Activated B cell treated with CpG ODN at 0.5 μM for 24 hours (primary cell): Measurements from ENCODE around the gene NPW. TPM values are rescaled to one million over a fixed set of nuclear protein-coding genes. Genes with fewer than 3 reads are reported as not detected.
A peak's percentile ranks its signal among the peaks of the same experiment; 100 is the strongest.
"Not testable (repeated sequence)": the region's sequence is repeated elsewhere in the genome, so short reads cannot be mapped to it uniquely, and the experiment has no call there.

Source experiments
- ATAC-seq: fragments of 200-7000 bp; cut with Tn5 transposase; one replicate; pipeline ENCODE4 v1.10.0; 2021; ENCODE audit warnings: low read depth, mild to moderate bottlenecking, moderate library complexity
- CTCF ChIA-PET: fragments of 350-600 bp; sonication (Branson Sonifier 250); formaldehyde crosslinking; loops from one replicate; lab custom pipeline; 2021; ENCODE audit warnings: antibody characterized with exemption; lab: Charles Lee
- POLR2A ChIA-PET: fragments of 350-600 bp; sonication (Branson Sonifier 250); formaldehyde crosslinking; loops from one replicate; lab custom pipeline; 2021; ENCODE audit warnings: antibody characterized with exemption; lab: Charles Lee
- DNase-seq: peaks from one replicate; pipeline ENCODE4 v3.0.0; 2022
- H3K27ac Mint-ChIP-seq: one replicate; pipeline ENCODE4 v1.8.0; 2020; ENCODE audit warnings: mixed read lengths
- H3K27me3 Mint-ChIP-seq: one replicate; pipeline ENCODE4 v1.8.0; 2021; ENCODE audit warnings: mixed read lengths
- H3K36me3 Mint-ChIP-seq: one replicate; pipeline ENCODE4 v1.8.0; 2021; ENCODE audit warnings: low read depth, mixed read lengths
- H3K4me1 Mint-ChIP-seq: one replicate; pipeline ENCODE4 v1.8.0; 2021; ENCODE audit warnings: mixed read lengths
- H3K4me3 Mint-ChIP-seq: one replicate; pipeline ENCODE4 v1.8.0; 2020; ENCODE audit warnings: mild to moderate bottlenecking, mixed read lengths
- H3K9me3 Mint-ChIP-seq: one replicate; pipeline ENCODE4 v1.8.0; 2020; ENCODE audit warnings: mixed read lengths
- CTCF ChIP-seq: fragments of 200-600 bp; IDR thresholded peaks from one replicate; pipeline ENCODE4 v1.8.0; 2022; ENCODE audit warnings: antibody characterized with exemption, mild to moderate bottlenecking
- intact Hi-C: fragments of 100-400 bp; cut with micrococcal nuclease; formaldehyde crosslinking; loops from one replicate; pipeline ENCODE4 v1.15.1; 2024
- total RNA-seq: library from RNA; stranded (reverse); gene quantifications from 2 replicates; pipeline ENCODE4 v1.2.3, GENCODE V29; 2022

Gene NPW
- total RNA-seq, 1 donor from 2014 or later = 1.5 TPM

- Mint-ChIP-seq H3K27me3 (peaks cover 11% of the 10 kb centered on the region), H3K9me3 (no peaks in the 10 kb centered on the region), H3K4me1 (peaks cover 10% of the 10 kb centered on the region), H3K36me3 (no peaks in the 10 kb centered on the region), H3K27ac (no peak overlapping the region), H3K4me3 (no peak overlapping the region)
- ATAC-seq (no peak), DNase-seq (no peak)
- POLR2A ChIA-PET = interaction anchor here (0.6 kb wide), 1 partner anchor 703 kb away, joined by 4 read pairs; no protein-coding TSS in a partner anchor
- intact Hi-C loops = no loop called here
- no peak for TF ChIP-seq CTCF
- CTCF ChIA-PET = no interaction called here
These were observed 10.5 kb downstream of the NPW start for GRCh38 chr16:2030036-2030435.

DNA sequence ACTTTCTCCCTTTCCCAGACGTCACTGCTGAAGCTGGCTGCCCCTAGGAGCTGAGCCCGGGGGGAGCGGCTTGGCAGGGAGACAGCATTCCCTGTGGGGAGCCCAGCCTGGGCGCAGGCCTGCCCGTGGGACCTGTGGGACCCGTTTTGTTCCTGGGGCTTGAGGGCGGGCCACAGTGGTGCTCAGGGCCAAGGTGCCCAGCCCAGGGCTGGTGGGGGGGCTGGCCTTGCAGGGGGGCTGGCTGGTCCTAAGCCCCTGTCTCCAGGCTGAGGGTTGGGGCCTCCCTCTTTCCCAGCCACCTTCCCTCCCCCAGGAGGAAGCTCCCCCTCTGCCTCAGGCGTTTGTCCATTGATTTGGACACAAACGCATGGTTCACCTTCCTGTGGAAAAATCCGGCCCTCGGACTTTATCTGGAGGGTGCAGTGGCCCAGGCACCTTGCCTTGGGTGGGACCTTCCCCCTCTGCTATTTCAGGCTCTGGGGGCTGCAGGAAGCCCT, 11.5 kb downstream of the NPW start:
- intact Hi-C loops = no loop called here
- Mint-ChIP-seq H3K27me3 (peaks cover 6% of the 10 kb centered on the region), H3K27ac (no peak overlapping the region), H3K9me3 (no peaks in the 10 kb centered on the region), H3K4me1 (peaks cover 6% of the 10 kb centered on the region), H3K36me3 (no peaks in the 10 kb centered on the region), H3K4me3 (no peak overlapping the region)
- CTCF ChIA-PET = no interaction called here
- ATAC-seq = no peak
- no peak for DNase-seq
- no peak for TF ChIP-seq CTCF
- POLR2A ChIA-PET = no interaction called here

DNA sequence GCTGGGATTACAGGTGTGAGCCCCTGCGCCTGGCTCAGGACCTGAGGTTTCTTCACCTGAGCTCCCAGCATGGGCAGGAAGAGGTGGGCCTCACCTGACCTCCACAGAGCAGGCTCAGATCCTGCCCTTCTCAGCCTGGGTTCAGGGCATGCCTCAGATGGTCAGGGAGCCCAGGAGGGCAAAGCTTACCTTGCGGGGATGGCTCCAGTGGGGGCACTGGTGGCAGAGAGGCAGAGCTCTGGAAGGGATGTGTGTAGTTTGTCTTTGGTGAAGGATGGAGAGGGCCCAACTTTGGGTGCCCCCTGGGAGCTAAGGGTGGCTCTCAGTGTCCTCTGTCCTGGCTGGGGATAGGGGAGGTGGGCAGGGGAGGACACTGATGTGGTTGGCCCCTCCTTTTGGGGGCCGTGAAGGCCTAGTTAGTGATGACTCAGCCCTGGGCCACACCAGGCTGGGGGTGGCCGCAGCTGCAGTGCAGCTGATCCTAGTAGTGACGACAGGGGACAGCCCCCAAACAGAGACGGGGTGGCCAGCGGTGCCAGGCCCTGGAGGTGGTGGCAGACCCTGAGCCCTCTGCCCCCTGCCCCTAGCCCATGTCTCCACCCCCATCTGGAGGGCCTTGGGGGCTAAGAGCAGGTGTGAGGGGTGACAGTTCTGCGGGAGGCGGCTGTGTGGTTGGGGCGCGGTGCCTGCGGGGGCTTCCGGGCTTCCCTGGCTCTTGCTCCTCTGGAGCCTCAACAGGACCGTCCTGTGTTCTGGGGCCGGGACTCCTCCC, 12.9 kb downstream of the NPW start:
- ATAC-seq = peak; percentile 45

GRCh38 chr16:2033057-2033908, 13.7 kb downstream of the NPW start:
- ATAC-seq (peak; percentile 45), DNase-seq (no peak)
- Mint-ChIP-seq H3K4me1 (peaks cover 2% of the 10 kb centered on the region), H3K4me3 (no peak overlapping the region), H3K36me3 (no peaks in the 10 kb centered on the region), H3K27ac (no peak overlapping the region), H3K9me3 (no peaks in the 10 kb centered on the region), H3K27me3 (peaks cover 6% of the 10 kb centered on the region)
- ChIA-PET POLR2A (interaction anchor here (0.5 to 1.5 kb wide), 3 partner anchors 14 to 301 kb away, joined by 3 to 4 read pairs (median 3); partner anchors contain the start of genes NTHL1, TRAF7 and TSC2), CTCF (no interaction called here)
- intact Hi-C loops = no loop called here
- TF ChIP-seq CTCF = no peak

More for the DNA sequence above, 12.9 kb downstream of the NPW start:
- no peak for DNase-seq
- Mint-ChIP-seq H3K36me3 (no peaks in the 10 kb centered on the region), H3K9me3 (no peaks in the 10 kb centered on the region), H3K4me1 (peaks cover 4% of the 10 kb centered on the region), H3K27ac (no peak overlapping the region), H3K27me3 (peaks cover 6% of the 10 kb centered on the region), H3K4me3 (no peak overlapping the region)
- ChIA-PET POLR2A (interaction anchor here (0.5 to 1.5 kb wide), 3 partner anchors 15 to 302 kb away, joined by 3 to 4 read pairs (median 3); partner anchors contain the start of genes NTHL1, TRAF7 and TSC2), CTCF (interaction anchor here (0.7 kb wide), 1 partner anchor 29 kb away, joined by 3 read pairs; no protein-coding TSS in a partner anchor)
- TF ChIP-seq CTCF = no peak
- intact Hi-C loops = no loop called here

GRCh38 chr16:2033909-2034695, 14.5 kb downstream of the NPW start:
- H3K27ac Mint-ChIP-seq, H3K27me3 Mint-ChIP-seq, CTCF ChIA-PET, H3K36me3 Mint-ChIP-seq, POLR2A ChIA-PET, H3K4me1 Mint-ChIP-seq, ATAC-seq, DNase-seq, H3K9me3 Mint-ChIP-seq, intact Hi-C loops, H3K4me3 Mint-ChIP-seq: not testable (repeated sequence)
